Mucosa of gallbladder (tissue), 1 donor: ENCODE results near the gene CIB2. TPM values are rescaled to one million over a fixed set of nuclear protein-coding genes. Genes with fewer than 3 reads are reported as not detected.
"Not testable (repeated sequence)": the region's sequence is repeated elsewhere in the genome, so short reads cannot be mapped to it uniquely, and the experiment has no call there.

ENCODE experiments used
- DNase-seq: peaks from one replicate; pipeline ENCODE4 v3.0.0-alpha.2; 2020; ENCODE audit warnings: low spot score
- total RNA-seq: library from RNA; stranded (reverse); gene quantifications from one replicate; pipeline ENCODE4 v1.2.1, GENCODE V29; 2021
- donor health status: DM: no; HTN: no; CAD: no.

Gene CIB2
- 4.0 TPM for total RNA-seq

- DNase-seq = peak; percentile 55
Observed at GRCh38 chr15:78131295-78132061, at the start of gene CIB2. Gene CIB2, minus strand, starts transcription at chr15:78131445. Its CDS starts 230 bp downstream, at chr15:78131215.

- no peak for DNase-seq
Observed at GRCh38 chr15:78179906-78180305, 48.7 kb upstream of the CIB2 start.

- DNase-seq = no peak
Observed at GRCh38 chr15:78179286-78179840, 48.1 kb upstream of the CIB2 start.

GRCh38 chr15:78178064-78178463 lies 46.8 kb upstream of the CIB2 start:
- no peak for DNase-seq

- no peak for DNase-seq
Observed at GRCh38 chr15:78177447-78177873, 46.2 kb upstream of the CIB2 start.

- DNase-seq = no peak
Observed at GRCh38 chr15:78175330-78175729, 44.1 kb upstream of the CIB2 start.

GRCh38 chr15:78174401-78174800 lies 43.2 kb upstream of the CIB2 start:
- DNase-seq = no peak

GRCh38 chr15:78171864-78172472 lies 40.7 kb upstream of the CIB2 start:
- no peak for DNase-seq

- DNase-seq = no peak
Observed at GRCh38 chr15:78170848-78171773, 39.9 kb upstream of the CIB2 start.

GRCh38 chr15:78168608-78169007 lies 37.4 kb upstream of the CIB2 start:
- no peak for DNase-seq

- no peak for DNase-seq
Observed at GRCh38 chr15:78167227-78167888, 36.1 kb upstream of the CIB2 start.

- DNase-seq = no peak
Observed at GRCh38 chr15:78164010-78164409, 32.8 kb upstream of the CIB2 start.

- no peak for DNase-seq
Observed at GRCh38 chr15:78162038-78162437, 30.8 kb upstream of the CIB2 start.

- DNase-seq = no peak
Observed at GRCh38 chr15:78159395-78159794, 28.1 kb upstream of the CIB2 start.

- DNase-seq = no peak
Observed at GRCh38 chr15:78157203-78157602, 26.0 kb upstream of the CIB2 start.

- DNase-seq = no peak
Observed at GRCh38 chr15:78156653-78157052, 25.4 kb upstream of the CIB2 start.

- no peak for DNase-seq
Observed at GRCh38 chr15:78155355-78155939, 24.2 kb upstream of the CIB2 start.

- DNase-seq = no peak
Observed at GRCh38 chr15:78154955-78155354, 23.7 kb upstream of the CIB2 start.

- not testable (repeated sequence) for DNase-seq
Observed at GRCh38 chr15:78151075-78151474, 19.8 kb upstream of the CIB2 start.

- peak; percentile 16 for DNase-seq
Observed at GRCh38 chr15:78149805-78150751, 18.8 kb upstream of the CIB2 start.
